ENCODE measurements around the gene H1-8.

Gene H1-8

GRCh38 chr3:129579991-129580390 is 37.0 kb downstream of the H1-8 start:
- Histone ChIP-seq H3K9me3 (ENCODE audit: insufficient read depth, low read length) (no peaks in the 10 kb centered on the region), H2AFZ (ENCODE audit: low read depth, low read length, severe bottlenecking) (no peak overlapping the region), H3K9me2 (replicated peaks; ENCODE audit: insufficient read depth, low read length) (no peaks in the 10 kb centered on the region), H3K9ac (ENCODE audit: low read length) (no peak overlapping the region), H3K79me2 (ENCODE audit: insufficient read depth, low read length) (no peaks in the 10 kb centered on the region), H3K27ac (ENCODE audit: low read depth, low read length) (no peak overlapping the region), H3K4me2 (ENCODE audit: low read depth, low read length, poor library complexity, severe bottlenecking) (no peak overlapping the region), H4K20me1 (ENCODE audit: low read depth, low read length) (no peaks in the 10 kb centered on the region), H3K27me3 (ENCODE audit: low read length) (no peaks in the 10 kb centered on the region), H3F3A (ENCODE audit: insufficient read depth) (no peaks in the 10 kb centered on the region), H3K36me3 (ENCODE audit: low read length) (no peaks in the 10 kb centered on the region), H3K4me3 (ENCODE audit: insufficient read depth, low read length, poor library complexity, severe bottlenecking) (no peak overlapping the region)
- TF ChIP-seq CTCF (IDR thresholded peaks at IDR 0.05; ENCODE audit: insufficient read depth, low read length, poor library complexity, severe bottlenecking): no peak
- TF ChIP-seq EZH2phosphoT487 (conservative IDR thresholded peaks at IDR 0.05; ENCODE audit: low read length): no peak

DNA sequence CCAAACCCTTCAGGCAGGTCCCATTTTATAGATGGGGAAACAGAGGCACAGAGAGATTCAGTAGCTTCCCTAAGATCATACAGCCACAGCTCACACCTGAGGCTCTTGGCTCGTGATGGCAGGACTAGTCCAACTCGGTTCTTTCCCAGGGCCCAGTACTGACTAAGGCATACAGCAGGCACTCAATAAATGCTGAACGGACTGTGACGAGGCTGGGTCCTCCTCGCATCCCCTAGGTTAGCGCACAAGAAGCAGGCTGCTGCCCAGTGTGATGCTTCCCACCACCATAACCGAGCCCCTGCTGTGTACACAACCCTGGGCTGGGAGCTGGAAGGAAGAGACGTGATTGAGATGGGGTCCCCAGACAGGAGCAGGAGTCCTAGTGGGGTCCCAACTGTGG is 38.6 kb downstream of the H1-8 start:
- Histone ChIP-seq H3K9me2 (replicated peaks; ENCODE audit: insufficient read depth, low read length) (no peaks in the 10 kb centered on the region), H3K4me3 (ENCODE audit: insufficient read depth, low read length, poor library complexity, severe bottlenecking) (no peak overlapping the region), H3F3A (ENCODE audit: insufficient read depth) (no peaks in the 10 kb centered on the region), H3K27ac (ENCODE audit: low read depth, low read length) (no peak overlapping the region), H3K27me3 (ENCODE audit: low read length) (no peaks in the 10 kb centered on the region), H3K36me3 (ENCODE audit: low read length) (no peaks in the 10 kb centered on the region), H3K9me3 (ENCODE audit: insufficient read depth, low read length) (no peaks in the 10 kb centered on the region), H4K20me1 (ENCODE audit: low read depth, low read length) (no peaks in the 10 kb centered on the region), H3K4me2 (ENCODE audit: low read depth, low read length, poor library complexity, severe bottlenecking) (no peak overlapping the region), H3K9ac (ENCODE audit: low read length) (no peak overlapping the region), H2AFZ (ENCODE audit: low read depth, low read length, severe bottlenecking) (no peak overlapping the region), H3K79me2 (ENCODE audit: insufficient read depth, low read length) (no peaks in the 10 kb centered on the region)
- no peak for TF ChIP-seq EZH2phosphoT487 (conservative IDR thresholded peaks at IDR 0.05; ENCODE audit: low read length)
- no peak for TF ChIP-seq CTCF (IDR thresholded peaks at IDR 0.05; ENCODE audit: insufficient read depth, low read length, poor library complexity, severe bottlenecking)

- TF ChIP-seq EZH2phosphoT487 (conservative IDR thresholded peaks at IDR 0.05; ENCODE audit: low read length) (no peak), CTCF (IDR thresholded peaks at IDR 0.05; ENCODE audit: insufficient read depth, low read length, poor library complexity, severe bottlenecking) (no peak)
- H3K27ac ChIP-seq (ENCODE audit: low read depth, low read length): no peak overlapping the region
- no peak overlapping the region for H3K9ac ChIP-seq (ENCODE audit: low read length)
- no peaks in the 10 kb centered on the region for H3K27me3 ChIP-seq (ENCODE audit: low read length)
- no peaks in the 10 kb centered on the region for H3K9me2 ChIP-seq (replicated peaks; ENCODE audit: insufficient read depth, low read length)
- H3F3A ChIP-seq (ENCODE audit: insufficient read depth): no peaks in the 10 kb centered on the region
- no peaks in the 10 kb centered on the region for H3K79me2 ChIP-seq (ENCODE audit: insufficient read depth, low read length)
- H3K4me2 ChIP-seq (ENCODE audit: low read depth, low read length, poor library complexity, severe bottlenecking): no peak overlapping the region
- no peaks in the 10 kb centered on the region for H3K36me3 ChIP-seq (ENCODE audit: low read length)
- H3K9me3 ChIP-seq (ENCODE audit: insufficient read depth, low read length): no peaks in the 10 kb centered on the region
- H2AFZ ChIP-seq (ENCODE audit: low read depth, low read length, severe bottlenecking): no peak overlapping the region
- H3K4me3 ChIP-seq (ENCODE audit: insufficient read depth, low read length, poor library complexity, severe bottlenecking): no peak overlapping the region
- H4K20me1 ChIP-seq (ENCODE audit: low read depth, low read length): no peaks in the 10 kb centered on the region
Measured at GRCh38 chr3:129582799-129583198, 39.8 kb downstream of the H1-8 start.

GRCh38 chr3:129583289-129583688 is 40.3 kb downstream of the H1-8 start:
- H4K20me1 ChIP-seq (ENCODE audit: low read depth, low read length): no peaks in the 10 kb centered on the region
- H3K4me2 ChIP-seq (ENCODE audit: low read depth, low read length, poor library complexity, severe bottlenecking): no peak overlapping the region
- H3K9ac ChIP-seq (ENCODE audit: low read length): no peak overlapping the region
- no peaks in the 10 kb centered on the region for H3K9me3 ChIP-seq (ENCODE audit: insufficient read depth, low read length)
- no peak overlapping the region for H2AFZ ChIP-seq (ENCODE audit: low read depth, low read length, severe bottlenecking)
- TF ChIP-seq CTCF (IDR thresholded peaks at IDR 0.05; ENCODE audit: insufficient read depth, low read length, poor library complexity, severe bottlenecking) (no peak), EZH2phosphoT487 (conservative IDR thresholded peaks at IDR 0.05; ENCODE audit: low read length) (no peak)
- no peaks in the 10 kb centered on the region for H3K36me3 ChIP-seq (ENCODE audit: low read length)
- no peaks in the 10 kb centered on the region for H3F3A ChIP-seq (ENCODE audit: insufficient read depth)
- no peak overlapping the region for H3K27ac ChIP-seq (ENCODE audit: low read depth, low read length)
- H3K9me2 ChIP-seq (replicated peaks; ENCODE audit: insufficient read depth, low read length): no peaks in the 10 kb centered on the region
- no peaks in the 10 kb centered on the region for H3K79me2 ChIP-seq (ENCODE audit: insufficient read depth, low read length)
- H3K27me3 ChIP-seq (ENCODE audit: low read length): no peaks in the 10 kb centered on the region
- H3K4me3 ChIP-seq (ENCODE audit: insufficient read depth, low read length, poor library complexity, severe bottlenecking): no peak overlapping the region

All from SU-DHL-6 (cell line).